Natural killer cell (primary cell): Measurements from ENCODE around the gene GOLPH3L. TPM values are rescaled to one million over a fixed set of nuclear protein-coding genes. Genes with fewer than 3 reads are reported as not detected.

ENCODE experiments used
- ATAC-seq, 3 donors: fragments of 150-1000 bp in 2 of 3; fragments of 200-7000 bp in 1 of 3; cut with Tn5 transposase; 1 replicate in 1 of 3; 2 replicates in 2 of 3; pipeline ENCODE4 v1.10.0; 2021; ENCODE audit warnings: mild to moderate bottlenecking in 2 of 3, moderate library complexity in 2 of 3
- DNase-seq, 2 donors: peaks; one replicate each; pipeline versions ENCODE4 v3.0.0 to v3.0.0-alpha.2; 2013 to 2021; ENCODE audit warnings: mixed read lengths in 1 of 2
- H3K27ac ChIP-seq: one replicate; pipeline ENCODE4 v1.5.1; 2013; ENCODE audit warnings: mild to moderate bottlenecking, low read length
- H3K27me3 ChIP-seq: one replicate; pipeline ENCODE4 v1.6.1; 2013; ENCODE audit warnings: low read length; ENCODE audit not compliant: control insufficient read depth, insufficient read depth
- H3K36me3 ChIP-seq: one replicate; pipeline ENCODE4 v1.6.1; 2013; ENCODE audit warnings: low read length; ENCODE audit not compliant: control insufficient read depth, insufficient read depth
- H3K4me1 ChIP-seq: one replicate; pipeline ENCODE4 v1.6.1; 2013; ENCODE audit warnings: low read length; ENCODE audit not compliant: control insufficient read depth, insufficient read depth
- H3K4me3 ChIP-seq: one replicate; pipeline ENCODE4 v1.5.1; 2013; ENCODE audit warnings: low read length
- H3K9me3 ChIP-seq: one replicate; pipeline ENCODE4 v1.6.1; 2013; ENCODE audit warnings: low read length; ENCODE audit not compliant: control insufficient read depth, insufficient read depth
- H3K27ac Mint-ChIP-seq, 2 donors: one replicate each; pipeline ENCODE4 v1.8.0; 2022; ENCODE audit warnings: mild to moderate bottlenecking in 2 of 2, mixed read lengths in 2 of 2, moderate library complexity in 1 of 2
- H3K27me3 Mint-ChIP-seq, 2 donors: one replicate each; pipeline ENCODE4 v1.8.0; 2022; ENCODE audit warnings: low read depth in 2 of 2, mixed read lengths in 2 of 2
- H3K36me3 Mint-ChIP-seq: one replicate; pipeline ENCODE4 v1.8.0; 2022; ENCODE audit warnings: mixed read lengths
- H3K4me1 Mint-ChIP-seq, 2 donors: one replicate each; pipeline ENCODE4 v1.8.0; 2022; ENCODE audit warnings: mixed read lengths in 2 of 2
- H3K4me3 Mint-ChIP-seq: one replicate; pipeline ENCODE4 v1.8.0; 2022; ENCODE audit warnings: mild to moderate bottlenecking, moderate library complexity, mixed read lengths
- H3K9me3 Mint-ChIP-seq, 2 donors: one replicate each; pipeline ENCODE4 v1.8.0; 2022; ENCODE audit warnings: mixed read lengths in 2 of 2
- CTCF ChIP-seq: fragments of 200-600 bp; IDR thresholded peaks from one replicate; pipeline ENCODE4 v1.8.0; 2022; ENCODE audit warnings: antibody characterized with exemption
- WGBS: methylation state at CpG from one replicate; pipeline ENCODE4 v1.1.7; 2013; ENCODE audit warnings: missing lambda C conversion rate; ENCODE audit not compliant: insufficient coverage; 5-methylcytosine and 5-hydroxymethylcytosine counted together
- intact Hi-C: fragments of 100-400 bp; cut with micrococcal nuclease; formaldehyde crosslinking; loops from one replicate; pipeline ENCODE4 v1.14.2; 2022
- total RNA-seq, 4 donors: library from RNA; stranded (reverse); fragments of 120-200 nt in 1 of 4; gene quantifications; one replicate each; pipeline versions ENCODE4 v1.2.3 to v1.2.4, GENCODE V29; 2013 to 2022

The GOLPH3L gene
- total RNA-seq, 3 donors from 2014 or later (not counting 1 experiment from before 2014, with no cell fraction given): 6.2 to 13.6 (median 10.3) TPM

DNA sequence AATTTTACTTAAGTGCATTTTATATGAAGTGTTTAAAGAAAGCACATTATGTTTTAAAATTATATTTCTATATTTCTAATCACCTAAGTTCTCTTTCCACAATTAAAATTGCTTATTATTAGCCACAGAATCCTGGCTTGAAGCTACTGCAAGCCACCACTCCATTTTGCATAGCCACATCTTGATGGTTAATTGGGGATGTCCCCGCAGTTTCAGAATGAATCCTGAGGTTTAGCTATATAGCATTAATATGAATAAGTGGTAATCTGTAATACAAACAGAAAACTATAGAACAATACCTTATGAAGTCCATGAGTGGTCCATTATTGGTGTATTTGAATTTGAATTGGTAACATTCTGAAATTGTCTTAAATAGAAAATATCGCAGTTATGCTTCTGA is 11.6 kb upstream of the GOLPH3L start:
- Mint-ChIP-seq H3K4me3 (no peak overlapping the region), H3K9me3 (no peaks in the 10 kb centered on the region), H3K27ac (no peak overlapping the region), H3K36me3 (no peaks in the 10 kb centered on the region), H3K27me3 (peaks cover 0 to 7% of the 10 kb centered on the region in 2 donors), H3K4me1 (no peaks in the 10 kb centered on the region)
- no peaks in the 10 kb centered on the region for H3K36me3 ChIP-seq
- DNase-seq: no peak
- no peaks in the 10 kb centered on the region for H3K4me1 ChIP-seq
- H3K9me3 ChIP-seq: no peaks in the 10 kb centered on the region
- no peak overlapping the region for H3K27ac ChIP-seq
- no peak overlapping the region for H3K4me3 ChIP-seq
- TF ChIP-seq CTCF: no peak
- intact Hi-C loops: no loop called here
- no CpG with 5 or more reads among the region's 2 CpGs for WGBS
- no peak for ATAC-seq
- no peaks in the 10 kb centered on the region for H3K27me3 ChIP-seq

DNA sequence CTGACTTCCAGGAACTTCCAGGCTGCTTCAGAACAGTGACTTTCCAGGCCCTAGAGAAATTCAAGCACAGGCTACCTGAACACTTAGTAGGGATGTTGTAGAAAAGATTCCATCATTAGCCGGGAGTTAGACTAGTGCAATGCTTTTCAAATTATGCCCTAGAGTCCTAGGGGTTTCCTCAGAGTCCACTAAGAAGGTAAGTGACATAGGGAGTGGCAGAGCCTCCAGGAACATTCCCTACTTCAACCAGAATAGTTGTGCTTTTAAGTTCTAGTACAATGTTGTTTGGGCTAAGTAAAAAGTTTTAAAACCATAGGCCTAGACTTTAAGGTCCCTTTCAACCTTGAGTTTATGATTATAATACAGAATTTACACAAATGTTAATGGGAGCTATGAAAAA is 9.1 kb upstream of the GOLPH3L start:
- no peaks in the 10 kb centered on the region for H3K27me3 ChIP-seq
- intact Hi-C loops: no loop called here
- no peaks in the 10 kb centered on the region for H3K9me3 ChIP-seq
- Mint-ChIP-seq H3K4me3 (no peak overlapping the region), H3K27me3 (peaks cover 0 to 7% of the 10 kb centered on the region in 2 donors), H3K27ac (no peak overlapping the region), H3K4me1 (no peaks in the 10 kb centered on the region), H3K36me3 (no peaks in the 10 kb centered on the region), H3K9me3 (no peaks in the 10 kb centered on the region)
- no peak for TF ChIP-seq CTCF
- ATAC-seq: no peak
- DNase-seq: no peak
- H3K4me1 ChIP-seq: no peaks in the 10 kb centered on the region
- no peaks in the 10 kb centered on the region for H3K36me3 ChIP-seq
- WGBS: 100% methylated on average over 1 of the region's 1 CpG
- no peak overlapping the region for H3K4me3 ChIP-seq
- H3K27ac ChIP-seq: no peak overlapping the region

- no peaks in the 10 kb centered on the region for H3K4me1 Mint-ChIP-seq
- H3K4me1 ChIP-seq: no peaks in the 10 kb centered on the region
- no peaks in the 10 kb centered on the region for H3K36me3 ChIP-seq
- no peaks in the 10 kb centered on the region for H3K36me3 Mint-ChIP-seq
- DNase-seq (no peak), ATAC-seq (no peak)
- H3K27me3 Mint-ChIP-seq: peaks cover 4 to 7% of the 10 kb centered on the region in 2 donors
- no peaks in the 10 kb centered on the region for H3K9me3 Mint-ChIP-seq
- H3K4me3 ChIP-seq: no peak overlapping the region
- H3K27ac Mint-ChIP-seq: no peak overlapping the region
- no peak overlapping the region for H3K4me3 Mint-ChIP-seq
- TF ChIP-seq CTCF: no peak
- H3K27ac ChIP-seq: no peak overlapping the region
- H3K27me3 ChIP-seq: no peaks in the 10 kb centered on the region
- no peaks in the 10 kb centered on the region for H3K9me3 ChIP-seq
- intact Hi-C loops: no loop called here
Measured at GRCh38 chr1:150703427-150703826, 6.5 kb upstream of the GOLPH3L start.

- Histone ChIP-seq H3K4me1 (no peaks in the 10 kb centered on the region), H3K4me3 (peak overlapping the region; percentile 75), H3K27ac (peak overlapping the region; percentile 69), H3K36me3 (peaks cover 25% of the 10 kb centered on the region), H3K9me3 (no peaks in the 10 kb centered on the region), H3K27me3 (no peaks in the 10 kb centered on the region)
- no CpG with 5 or more reads among the region's 6 CpGs for WGBS
- no peak for ATAC-seq
- intact Hi-C loops: loop anchor here (5.0 kb wide), 1 partner anchor 134 kb away; no protein-coding TSS in a partner anchor
- Mint-ChIP-seq H3K9me3 (no peaks in the 10 kb centered on the region), H3K27me3 (peaks cover 0 to 4% of the 10 kb centered on the region in 2 donors), H3K27ac (peak overlapping the region; percentile 66 to 80), H3K4me1 (peaks cover 13 to 19% of the 10 kb centered on the region in 2 donors), H3K4me3 (peak overlapping the region; percentile 94), H3K36me3 (peaks cover 5% of the 10 kb centered on the region)
- no peak for DNase-seq
- no peak for TF ChIP-seq CTCF
Measured at GRCh38 chr1:150696590-150696989, 364 bp downstream of the GOLPH3L start.
